BLaER1 (cell line): ENCODE measurements around the gene GOLGA6L9.
"Not testable (repeated sequence)": the region's sequence is repeated elsewhere in the genome, so short reads cannot be mapped to it uniquely, and the experiment has no call there.

Experiments used
- H3K27ac ChIP-seq: shearing (Covaris generic); formaldehyde crosslinking; 2 replicates; pipeline ENCODE4 v1.8.1; 2022
- H3K27me3 ChIP-seq: shearing (Covaris generic); formaldehyde crosslinking; 2 replicates; pipeline ENCODE4 v1.8.1; 2022
- H3K36me3 ChIP-seq: shearing (Covaris generic); formaldehyde crosslinking; 2 replicates; pipeline ENCODE4 v1.8.1; 2022
- H3K4me1 ChIP-seq: shearing (Covaris generic); formaldehyde crosslinking; 2 replicates; pipeline ENCODE4 v1.8.1; 2022
- H3K4me2 ChIP-seq: shearing (Covaris generic); formaldehyde crosslinking; 2 replicates; pipeline ENCODE4 v1.8.1; 2022
- H3K4me3 ChIP-seq: shearing (Covaris generic); formaldehyde crosslinking; 2 replicates; pipeline ENCODE4 v1.8.1; 2022
- H3K9ac ChIP-seq: shearing (Covaris generic); formaldehyde crosslinking; 2 replicates; pipeline ENCODE4 v1.8.1; 2022
- H3K9me3 ChIP-seq: shearing (Covaris generic); formaldehyde crosslinking; 2 replicates; pipeline ENCODE4 v1.8.1; 2022
- H4K20me1 ChIP-seq: shearing (Covaris generic); formaldehyde crosslinking; 2 replicates; pipeline ENCODE4 v1.8.1; 2022

The GOLGA6L9 gene

DNA sequence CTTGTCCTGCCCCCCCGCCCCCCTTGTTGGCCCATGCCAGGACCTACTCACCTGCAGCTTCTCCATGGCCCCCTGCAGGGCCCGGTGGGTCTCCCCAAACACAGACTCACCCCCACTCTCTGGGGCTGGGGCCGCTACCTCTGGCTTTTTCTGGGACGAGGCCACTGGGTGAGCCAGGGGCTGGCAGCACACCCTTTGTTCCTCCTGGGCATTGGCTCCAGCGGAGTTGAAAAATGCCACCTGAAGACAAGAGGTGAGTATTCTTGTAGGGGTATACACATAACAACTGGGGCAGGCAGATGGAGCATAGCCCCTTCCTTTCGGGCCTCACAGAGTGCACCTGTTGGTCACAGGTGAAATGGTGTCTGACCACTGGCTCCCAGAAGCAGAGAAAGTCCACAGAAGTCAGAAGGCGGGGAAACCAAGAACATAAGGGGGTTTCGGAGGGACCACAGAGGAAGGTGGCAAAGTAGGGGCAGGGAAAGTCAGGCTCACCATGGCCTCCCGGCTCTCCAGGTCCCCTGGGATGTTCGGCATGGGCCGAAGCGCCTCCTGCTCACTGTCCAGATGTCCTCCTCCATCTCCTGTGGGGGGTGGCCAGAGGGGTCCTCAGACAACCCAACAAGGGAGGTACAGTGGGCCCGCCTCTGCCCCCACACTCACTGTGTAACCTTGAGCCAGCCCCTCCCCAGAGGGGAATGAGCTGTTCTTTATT, 47.9 kb downstream of the GOLGA6L9 start:
- H3K4me3 ChIP-seq, H3K9ac ChIP-seq, H3K9me3 ChIP-seq, H3K4me2 ChIP-seq, H3K4me1 ChIP-seq, H3K27me3 ChIP-seq, H3K27ac ChIP-seq, H3K36me3 ChIP-seq, H4K20me1 ChIP-seq: not testable (repeated sequence)
